GM19328 (cell line): ENCODE measurements around the gene GPC5.

Experiments
- ATAC-seq: cut with Tn5 transposase; IDR thresholded peaks from one replicate; pipeline ENCODE4 v1.9.1; 2021; ENCODE audit warnings: mild to moderate bottlenecking, moderate library complexity; ENCODE audit not compliant: unreplicated experiment

GPC5 gene

GRCh38 chr13:92122186-92122853 is 723.9 kb downstream of the GPC5 start:
- ATAC-seq: no peak

DNA sequence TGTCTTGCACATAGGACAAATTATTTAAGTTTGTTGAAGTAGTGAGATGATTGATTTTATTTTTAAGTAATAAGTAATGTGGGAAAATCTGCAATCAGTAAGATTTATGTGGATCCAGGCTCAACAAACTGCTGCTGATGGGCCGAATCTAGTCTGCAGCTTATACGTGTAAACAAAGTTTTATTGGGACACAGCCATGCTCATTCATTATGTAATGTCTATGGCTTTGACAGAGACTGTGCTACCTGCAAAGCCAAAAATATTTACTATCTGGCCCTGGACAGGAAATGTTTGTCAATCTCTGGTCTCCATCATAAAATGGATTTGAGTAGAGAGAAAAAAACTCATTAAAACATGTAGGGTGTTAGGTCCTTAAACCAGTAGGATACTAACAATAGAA is 728.0 kb downstream of the GPC5 start:
- no peak for ATAC-seq

DNA sequence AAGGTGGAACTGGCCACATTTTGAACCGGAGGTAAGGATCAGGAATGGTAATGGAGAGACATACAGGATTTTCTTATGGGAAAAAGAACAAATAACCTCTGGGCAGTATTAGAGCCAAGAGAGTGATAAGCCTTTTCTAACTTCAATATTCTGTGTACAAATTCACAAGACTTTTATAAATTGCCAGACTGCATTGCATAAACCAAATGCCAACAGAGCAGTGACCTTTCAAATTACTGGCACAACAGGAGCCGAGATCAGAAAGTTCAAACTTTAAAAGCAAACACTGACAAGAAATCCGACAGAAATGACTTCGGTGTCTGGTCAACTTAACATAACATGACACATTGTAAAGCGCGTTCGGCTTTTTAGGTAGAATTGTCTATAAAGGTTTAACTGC is 737.1 kb downstream of the GPC5 start:
- no peak for ATAC-seq

- no peak for ATAC-seq
Measured at GRCh38 chr13:92136449-92137155, 738.2 kb downstream of the GPC5 start.

DNA sequence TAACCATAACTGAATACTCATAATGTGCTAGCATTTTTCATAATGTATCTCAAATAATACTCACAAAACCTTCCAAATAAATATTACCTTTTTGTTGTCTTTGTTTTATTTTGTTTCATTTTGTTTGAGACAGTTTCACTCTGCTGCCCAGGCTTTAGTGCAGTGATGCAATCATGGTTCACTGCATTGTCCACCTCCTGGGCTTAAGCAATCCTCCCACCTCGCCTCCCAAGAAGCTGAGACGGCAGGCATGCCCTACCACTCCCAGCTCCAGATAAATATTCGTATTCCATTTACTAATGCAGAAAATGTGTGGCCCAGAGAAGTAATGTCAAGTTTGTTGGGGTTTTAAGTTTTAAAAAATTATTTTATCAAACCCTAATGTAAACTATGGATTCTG is 739.1 kb downstream of the GPC5 start:
- ATAC-seq: no peak

GRCh38 chr13:92143766-92144165 is 745.3 kb downstream of the GPC5 start:
- ATAC-seq: no peak

- no peak for ATAC-seq
Measured at GRCh38 chr13:92150606-92151005, 752.2 kb downstream of the GPC5 start.

DNA sequence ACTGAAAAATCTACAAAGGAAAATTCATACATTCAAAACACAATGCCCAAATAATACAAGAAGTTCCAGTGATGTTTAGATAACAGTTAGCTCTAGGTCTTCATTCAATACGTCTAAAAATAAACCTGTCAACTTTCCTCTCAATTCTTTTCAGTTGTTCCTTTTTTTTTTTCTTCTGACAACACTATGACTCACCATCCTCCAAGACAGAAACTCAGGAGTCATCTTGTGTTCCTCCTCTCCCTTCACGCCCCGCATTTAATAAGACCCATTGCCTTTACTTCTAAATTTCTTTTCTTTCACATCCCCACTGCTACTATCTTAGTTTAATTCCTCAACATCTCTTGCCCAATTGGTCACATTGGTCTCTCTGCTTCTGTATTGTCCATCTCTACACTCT is 759.9 kb downstream of the GPC5 start:
- ATAC-seq: no peak

- no peak for ATAC-seq
Measured at GRCh38 chr13:92164822-92165221, 766.4 kb downstream of the GPC5 start.

GRCh38 chr13:92172191-92172590 is 773.8 kb downstream of the GPC5 start:
- ATAC-seq: no peak

- ATAC-seq: no peak
Measured at GRCh38 chr13:92173254-92173653, 774.8 kb downstream of the GPC5 start.

DNA sequence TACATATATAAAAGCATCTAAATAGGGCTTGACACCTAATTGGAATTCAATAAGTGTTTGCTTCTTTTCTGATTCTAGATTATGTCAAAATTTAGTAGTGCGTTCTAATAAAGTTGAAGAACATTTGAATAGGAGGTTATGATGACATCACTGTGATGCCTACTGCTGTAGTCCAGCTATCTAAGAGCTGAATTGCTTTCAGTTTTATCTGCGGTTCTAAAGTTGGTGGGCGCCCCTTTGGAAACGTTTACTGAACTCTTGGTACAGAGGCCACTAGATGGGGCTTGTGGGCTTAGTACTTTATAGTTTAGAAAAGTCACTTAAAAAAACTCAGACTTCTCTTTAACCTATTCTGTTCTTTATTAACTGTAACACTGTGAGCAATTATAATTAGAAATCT is 776.9 kb downstream of the GPC5 start:
- ATAC-seq: peak; percentile 51

GRCh38 chr13:92177966-92178365 is 779.5 kb downstream of the GPC5 start:
- no peak for ATAC-seq

GRCh38 chr13:92179223-92179622 is 780.8 kb downstream of the GPC5 start:
- ATAC-seq: no peak

GRCh38 chr13:92187378-92187989 is 789.1 kb downstream of the GPC5 start:
- no peak for ATAC-seq

- no peak for ATAC-seq
Measured at GRCh38 chr13:92188574-92188973, 790.2 kb downstream of the GPC5 start.

GRCh38 chr13:92196591-92197256 is 798.3 kb downstream of the GPC5 start:
- ATAC-seq: no peak

GRCh38 chr13:92197669-92198068 is 799.2 kb downstream of the GPC5 start:
- ATAC-seq: no peak

DNA sequence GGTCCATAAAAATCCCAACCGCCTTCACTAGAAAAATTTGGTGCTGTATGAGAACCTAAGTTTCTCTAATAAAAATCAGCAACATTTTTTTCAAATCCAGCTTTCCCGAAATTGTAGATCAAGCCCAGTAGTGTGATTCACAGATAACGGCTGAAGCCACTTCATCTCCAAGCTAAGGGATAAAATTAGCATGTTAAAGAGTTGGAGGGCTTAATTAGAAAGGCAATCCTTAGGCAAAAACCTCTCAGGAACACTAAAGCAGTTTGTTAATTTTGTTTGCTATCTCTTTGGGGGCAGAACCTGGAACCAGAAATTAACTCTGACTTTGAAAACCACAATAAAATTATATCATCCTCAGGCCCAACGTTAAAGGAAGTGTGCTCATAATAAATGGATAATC is 820.2 kb downstream of the GPC5 start:
- no peak for ATAC-seq

DNA sequence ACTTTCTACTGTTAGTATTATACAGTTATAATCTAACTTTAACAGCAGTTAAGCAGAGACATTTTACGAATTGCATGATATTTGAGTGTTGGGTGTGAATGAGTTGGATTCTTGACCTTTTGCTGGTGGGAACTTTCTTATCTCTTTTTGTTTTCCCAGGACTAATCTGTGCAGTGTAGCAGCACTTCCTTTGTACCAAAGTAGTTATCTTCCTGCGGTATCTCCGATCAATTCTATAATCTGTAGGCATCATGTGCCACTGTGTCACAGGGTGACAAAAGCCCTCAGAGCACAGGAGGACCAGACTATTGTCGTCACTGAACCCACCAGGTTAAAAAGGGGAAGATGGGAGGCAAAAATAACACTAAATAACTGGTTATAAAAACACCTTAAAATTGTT is 823.5 kb downstream of the GPC5 start:
- ATAC-seq: no peak

DNA sequence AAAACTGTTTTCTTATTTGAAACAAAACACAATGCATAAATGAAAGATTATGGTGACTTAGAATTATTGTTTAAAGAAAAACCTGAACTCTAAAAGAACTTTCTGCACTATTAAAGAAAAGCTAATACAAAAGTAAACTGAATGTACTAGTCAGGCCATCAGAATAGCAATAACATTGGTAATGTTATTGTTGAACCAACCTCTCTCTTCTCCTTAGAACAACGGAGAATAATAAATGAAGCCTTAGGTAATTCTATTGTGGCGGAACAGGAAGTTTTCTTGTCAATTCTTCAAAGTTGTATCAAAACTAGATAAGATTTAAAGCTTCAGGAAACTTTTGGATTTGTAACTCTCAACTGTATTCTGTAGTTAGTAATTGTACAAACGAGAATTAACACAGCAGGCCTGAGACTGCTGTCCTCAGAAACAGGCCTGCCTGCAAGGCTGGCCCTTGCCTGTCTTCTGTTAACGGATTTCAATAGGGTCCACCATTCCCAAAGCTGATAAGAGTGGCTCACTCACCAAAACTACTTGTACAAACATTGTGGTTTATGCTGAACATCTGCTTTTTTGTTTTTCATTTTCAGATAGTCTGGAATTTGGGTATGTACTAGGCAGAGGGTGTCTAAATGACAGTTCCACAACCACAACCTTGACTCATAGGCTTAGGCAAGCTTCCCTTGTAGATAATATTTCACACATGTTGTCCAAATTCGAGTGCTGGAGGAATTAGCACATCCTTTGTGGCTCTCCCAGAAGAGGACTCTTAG is 825.8 kb downstream of the GPC5 start:
- no peak for ATAC-seq
